Endothelial cell of umbilical vein (primary cell): ENCODE data around the gene DGUOK.

ENCODE experiments used
- EZH2 ChIP-seq: IDR thresholded peaks from 2 replicates; pipeline ENCODE4 v1.6.1; 2012; ENCODE audit warnings: borderline replicate concordance, low read depth, mild to moderate bottlenecking, moderate library complexity, low read length, inconsistent platforms; ENCODE audit not compliant: severe bottlenecking
- FOS ChIP-seq: IDR thresholded peaks from 2 replicates; pipeline ENCODE4 v1.6.1; 2011; ENCODE audit warnings: mild to moderate bottlenecking, low read length, moderate library complexity, borderline replicate concordance; ENCODE audit not compliant: insufficient read depth
- GATA2 ChIP-seq: IDR thresholded peaks from 2 replicates; pipeline ENCODE4 v1.7.0; 2011; ENCODE audit warnings: low read depth, mild to moderate bottlenecking, moderate library complexity, mixed read lengths, low read length; ENCODE audit not compliant: insufficient read length, insufficient read depth
- JUN ChIP-seq: IDR thresholded peaks from 2 replicates; pipeline ENCODE4 v1.6.1; 2011; ENCODE audit warnings: borderline replicate concordance, low read depth; ENCODE audit not compliant: insufficient read length, insufficient read depth
- MYC ChIP-seq: IDR thresholded peaks from one replicate; pipeline ENCODE4 v1.6.1; 2011; ENCODE audit warnings: mild to moderate bottlenecking, low read depth, low read length
- POLR2A ChIP-seq: IDR thresholded peaks from 2 replicates; pipeline ENCODE4 v1.6.1; 2012; ENCODE audit warnings: low read depth, mild to moderate bottlenecking, control low read depth, low read length
- POLR2AphosphoS5 ChIP-seq: IDR thresholded peaks from 2 replicates; pipeline ENCODE4 v1.6.1; 2012; ENCODE audit warnings: low read depth, mild to moderate bottlenecking, control low read depth, low read length, moderate library complexity; ENCODE audit not compliant: insufficient read depth
- TF ChIP-seq, protein P1 (sequence below), 2 donors: IDR thresholded peaks; 1 replicate in 1 of 2; 2 replicates in 1 of 2; pipeline ENCODE4 v1.5.1; 2011; ENCODE audit warnings: low read length in 2 of 2, mild to moderate bottlenecking in 2 of 2, moderate library complexity in 2 of 2, control low read depth in 1 of 2, inconsistent platforms in 1 of 2, low read depth in 1 of 2; ENCODE audit not compliant: insufficient read depth in 1 of 2; ENCODE audit errors: extremely low read depth in 1 of 2
- TF ChIP-seq, protein P2 (sequence below): IDR thresholded peaks from 2 replicates; pipeline ENCODE4 v1.6.1; 2011; ENCODE audit not compliant: insufficient read depth, insufficient read length

GRCh38 chr2:73897240-73897583, 29.5 kb upstream of the DGUOK start:
- TF ChIP-seq MYC, result no peak
- TF ChIP-seq, protein P1, sequence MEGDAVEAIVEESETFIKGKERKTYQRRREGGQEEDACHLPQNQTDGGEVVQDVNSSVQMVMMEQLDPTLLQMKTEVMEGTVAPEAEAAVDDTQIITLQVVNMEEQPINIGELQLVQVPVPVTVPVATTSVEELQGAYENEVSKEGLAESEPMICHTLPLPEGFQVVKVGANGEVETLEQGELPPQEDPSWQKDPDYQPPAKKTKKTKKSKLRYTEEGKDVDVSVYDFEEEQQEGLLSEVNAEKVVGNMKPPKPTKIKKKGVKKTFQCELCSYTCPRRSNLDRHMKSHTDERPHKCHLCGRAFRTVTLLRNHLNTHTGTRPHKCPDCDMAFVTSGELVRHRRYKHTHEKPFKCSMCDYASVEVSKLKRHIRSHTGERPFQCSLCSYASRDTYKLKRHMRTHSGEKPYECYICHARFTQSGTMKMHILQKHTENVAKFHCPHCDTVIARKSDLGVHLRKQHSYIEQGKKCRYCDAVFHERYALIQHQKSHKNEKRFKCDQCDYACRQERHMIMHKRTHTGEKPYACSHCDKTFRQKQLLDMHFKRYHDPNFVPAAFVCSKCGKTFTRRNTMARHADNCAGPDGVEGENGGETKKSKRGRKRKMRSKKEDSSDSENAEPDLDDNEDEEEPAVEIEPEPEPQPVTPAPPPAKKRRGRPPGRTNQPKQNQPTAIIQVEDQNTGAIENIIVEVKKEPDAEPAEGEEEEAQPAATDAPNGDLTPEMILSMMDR (IDR thresholded peaks at IDR 0.05; ENCODE audit: extremely low read depth in 1 of 2, insufficient read depth in 1 of 2, low read depth in 1 of 2, low read length in 2 of 2), result no peak
- TF ChIP-seq POLR2AphosphoS5, result no peak
- no peak for TF ChIP-seq POLR2A
- no peak for TF ChIP-seq EZH2
- TF ChIP-seq, protein P2, sequence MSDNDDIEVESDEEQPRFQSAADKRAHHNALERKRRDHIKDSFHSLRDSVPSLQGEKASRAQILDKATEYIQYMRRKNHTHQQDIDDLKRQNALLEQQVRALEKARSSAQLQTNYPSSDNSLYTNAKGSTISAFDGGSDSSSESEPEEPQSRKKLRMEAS, result no peak
- TF ChIP-seq FOS, result no peak
- no peak for TF ChIP-seq JUN
- no peak for TF ChIP-seq GATA2
